Activated T-helper 1 cell treated with anti-CD3 and anti-CD28 coated beads, Interleukin-12 subunit alpha, Interleukin-12 subunit beta, Interleukin-2, Interleukin-4 antibody, amounts not matched to agents 30 ng/mL and 10 ng/mL and 1 ng/mL, durations not matched to agents 14 hours and 24 hours and 36 hours (primary cell): ENCODE measurements around the gene ACVR1. TPM values are rescaled to one million over a fixed set of nuclear protein-coding genes. Genes with fewer than 3 reads are reported as not detected.

Source experiments
- DNase-seq: peaks from one replicate; pipeline ENCODE4 v3.0.0; 2021; ENCODE audit warnings: low spot score
- H3K27ac Mint-ChIP-seq: one replicate; pipeline ENCODE4 v1.8.0; 2021; ENCODE audit warnings: mild to moderate bottlenecking, mixed read lengths
- H3K27me3 Mint-ChIP-seq: one replicate; pipeline ENCODE4 v1.8.0; 2022; ENCODE audit warnings: mild to moderate bottlenecking, moderate library complexity, mixed read lengths; ENCODE audit not compliant: insufficient read depth
- H3K36me3 Mint-ChIP-seq: one replicate; pipeline ENCODE4 v1.8.0; 2021; ENCODE audit warnings: low read depth, mixed read lengths
- H3K4me1 Mint-ChIP-seq: one replicate; pipeline ENCODE4 v1.8.0; 2021; ENCODE audit warnings: low read depth, mixed read lengths
- H3K4me3 Mint-ChIP-seq: one replicate; pipeline ENCODE4 v1.8.0; 2021; ENCODE audit warnings: mild to moderate bottlenecking, moderate library complexity, mixed read lengths
- H3K9me3 Mint-ChIP-seq: one replicate; pipeline ENCODE4 v1.8.0; 2021; ENCODE audit warnings: mixed read lengths
- intact Hi-C: fragments of 100-400 bp; cut with micrococcal nuclease; formaldehyde crosslinking; loops from one replicate; pipeline ENCODE4 v1.15.1; 2024
- total RNA-seq: library from RNA; stranded (reverse); gene quantifications from 2 replicates; pipeline ENCODE4 v1.2.3, GENCODE V29; 2022

ACVR1 gene
- total RNA-seq, 1 donor from 2014 or later: 44.0 TPM

DNA sequence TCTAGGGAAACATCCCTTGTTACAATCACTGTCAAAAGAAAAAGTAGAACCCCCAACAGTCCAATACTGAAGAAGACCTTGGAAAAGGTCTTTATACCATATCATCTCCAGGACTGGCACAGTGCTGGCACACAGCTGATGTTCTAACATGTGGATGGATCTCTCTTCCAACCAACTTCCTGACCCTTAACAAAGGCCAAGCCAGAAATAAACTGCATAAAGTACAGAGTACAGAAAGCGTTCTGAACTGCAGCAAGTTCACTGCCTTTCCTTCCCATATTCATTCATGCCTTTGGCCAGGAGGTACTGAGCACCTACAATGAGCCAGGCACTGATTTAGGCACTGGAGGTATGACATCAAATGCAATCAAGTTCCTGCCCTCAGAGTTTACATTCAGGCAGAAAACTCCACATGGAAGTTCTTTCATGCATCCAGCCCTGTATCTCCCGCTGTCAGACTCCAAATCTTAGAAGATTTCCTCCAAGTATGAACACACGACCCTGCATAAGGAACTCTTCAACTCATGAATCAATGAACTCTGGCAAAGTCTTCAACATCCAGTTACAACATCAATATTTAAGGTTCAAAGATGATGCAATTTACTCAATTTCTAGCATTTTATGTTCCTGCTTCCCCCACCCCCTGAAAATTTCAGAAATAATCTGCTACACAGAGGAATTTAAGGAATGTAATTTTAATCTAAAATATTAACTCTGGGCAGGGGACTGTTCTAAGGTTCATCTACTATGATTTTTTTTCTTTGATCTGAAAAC is 33.8 kb downstream of the ACVR1 start:
- H3K4me1 Mint-ChIP-seq: peaks cover 57% of the 10 kb centered on the region
- H3K27ac Mint-ChIP-seq: no peak overlapping the region
- H3K9me3 Mint-ChIP-seq: no peaks in the 10 kb centered on the region
- no peaks in the 10 kb centered on the region for H3K27me3 Mint-ChIP-seq
- DNase-seq: no peak
- no peak overlapping the region for H3K4me3 Mint-ChIP-seq
- H3K36me3 Mint-ChIP-seq: peaks cover 43% of the 10 kb centered on the region
- intact Hi-C loops: no loop called here

DNA sequence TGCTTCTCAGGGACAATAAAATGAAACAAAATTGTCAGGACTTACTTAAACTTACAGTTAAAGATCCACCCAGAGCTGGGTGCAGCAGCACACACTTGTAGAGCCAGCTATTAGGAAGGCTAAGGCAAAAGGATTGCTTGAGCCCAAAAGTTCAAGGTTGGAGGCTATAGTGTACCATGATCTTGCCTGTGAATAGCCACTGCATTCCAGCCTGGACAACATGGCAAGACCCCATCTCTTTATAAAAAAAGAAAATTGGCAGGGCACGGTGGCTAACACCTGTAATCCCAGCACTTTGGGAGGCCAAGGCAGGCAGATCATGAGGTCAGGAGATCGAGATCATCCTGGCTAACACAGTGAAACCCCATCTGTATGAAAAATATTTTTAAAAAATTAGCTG is 34.6 kb downstream of the ACVR1 start:
- DNase-seq: no peak
- peaks cover 58% of the 10 kb centered on the region for H3K4me1 Mint-ChIP-seq

DNA sequence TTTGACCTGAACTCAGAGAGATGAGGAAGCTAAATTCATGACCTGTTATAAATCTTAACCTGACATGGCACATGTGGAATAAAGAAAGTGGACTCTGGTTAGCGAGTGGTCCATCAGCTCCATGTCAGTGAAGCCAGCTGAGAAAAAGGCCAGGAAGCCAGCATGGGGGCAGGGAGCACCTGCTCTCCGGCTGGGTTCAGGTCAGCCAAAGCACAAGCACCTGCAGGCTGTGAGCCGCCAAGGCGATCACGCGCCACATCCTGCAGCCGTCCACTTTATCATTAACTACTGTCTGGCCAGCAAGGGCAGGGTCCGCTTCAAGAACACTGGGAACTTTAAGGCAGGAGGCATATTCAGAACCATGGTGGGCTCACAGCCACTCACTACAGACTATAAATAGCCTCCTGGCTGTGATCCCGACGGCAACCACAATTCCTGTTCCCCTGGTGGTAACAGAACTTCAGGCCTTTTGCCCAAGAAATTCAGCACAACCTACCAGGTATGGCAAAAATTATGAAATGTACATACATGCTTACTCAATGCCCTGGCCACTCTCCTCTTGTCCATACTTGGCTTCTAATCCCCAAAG is 35.5 kb downstream of the ACVR1 start:
- Mint-ChIP-seq H3K27ac (no peak overlapping the region), H3K36me3 (peaks cover 43% of the 10 kb centered on the region), H3K9me3 (no peaks in the 10 kb centered on the region), H3K4me3 (no peak overlapping the region), H3K27me3 (no peaks in the 10 kb centered on the region), H3K4me1 (peaks cover 59% of the 10 kb centered on the region)
- intact Hi-C loops: no loop called here
- no peak for DNase-seq

More for the DNA sequence above, 34.6 kb downstream of the ACVR1 start:
- Mint-ChIP-seq H3K4me3 (no peak overlapping the region), H3K36me3 (peaks cover 43% of the 10 kb centered on the region), H3K9me3 (no peaks in the 10 kb centered on the region), H3K27me3 (no peaks in the 10 kb centered on the region), H3K27ac (no peak overlapping the region)
- intact Hi-C loops: no loop called here

DNA sequence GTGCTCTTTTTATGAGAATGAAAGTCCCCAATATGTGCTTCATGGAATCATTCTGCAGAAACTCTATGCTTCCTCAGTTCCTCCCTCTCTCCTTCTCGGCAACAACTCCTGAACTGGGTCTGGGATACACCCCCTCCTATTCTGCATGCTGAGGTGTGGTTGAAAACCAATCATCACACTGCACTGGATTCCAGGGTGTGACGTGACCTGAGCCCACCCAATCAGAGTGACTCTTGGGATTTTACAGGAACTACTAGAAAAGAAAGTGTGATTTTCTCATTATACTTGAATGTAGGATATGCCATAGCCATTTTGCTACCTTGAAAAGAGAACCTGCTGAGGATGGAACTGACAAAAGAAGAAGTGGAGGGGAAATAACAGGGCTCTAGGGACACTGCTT is 36.3 kb downstream of the ACVR1 start:
- Mint-ChIP-seq H3K27ac (peak overlapping the region; percentile 45), H3K9me3 (no peaks in the 10 kb centered on the region), H3K4me1 (peaks cover 61% of the 10 kb centered on the region), H3K36me3 (peaks cover 39% of the 10 kb centered on the region), H3K27me3 (no peaks in the 10 kb centered on the region), H3K4me3 (no peak overlapping the region)
- DNase-seq: no peak
- intact Hi-C loops: loop anchor here (2.0 to 5.0 kb wide), 5 partner anchors 15 to 59 kb away; no protein-coding TSS in a partner anchor

DNA sequence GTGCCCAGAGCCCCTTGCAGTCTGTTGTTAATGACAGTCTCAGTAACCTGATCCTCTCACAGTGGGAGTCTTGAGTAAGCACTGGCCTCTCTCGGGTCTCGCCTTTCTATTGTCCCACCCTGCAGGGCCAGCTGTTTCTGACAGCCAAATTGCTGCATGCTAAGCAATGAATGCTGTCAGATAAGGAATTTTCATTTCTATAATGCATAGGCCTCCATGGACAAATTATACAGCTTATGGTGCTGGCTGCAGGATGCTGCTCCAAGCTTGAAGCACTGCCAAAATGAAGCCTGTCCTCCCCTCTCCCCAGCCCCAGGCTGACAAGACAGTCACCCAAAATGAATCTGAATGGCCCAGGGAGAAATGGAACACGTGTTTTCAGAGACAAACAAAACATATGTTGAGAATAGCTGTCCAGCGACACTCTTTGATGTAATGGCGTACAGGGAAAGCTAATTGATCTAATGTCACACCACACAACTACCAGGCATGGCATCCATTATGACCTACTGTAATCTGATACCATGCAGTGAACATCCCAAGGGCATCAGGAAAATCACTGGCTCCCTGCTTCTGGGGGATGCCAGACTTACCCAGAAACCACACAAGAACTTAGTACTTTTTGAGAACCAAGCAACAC is 36.8 kb downstream of the ACVR1 start:
- Mint-ChIP-seq H3K4me1 (peaks cover 63% of the 10 kb centered on the region), H3K9me3 (no peaks in the 10 kb centered on the region), H3K27me3 (no peaks in the 10 kb centered on the region), H3K27ac (peak overlapping the region; percentile 45), H3K4me3 (no peak overlapping the region), H3K36me3 (peaks cover 41% of the 10 kb centered on the region)
- intact Hi-C loops: loop anchor here (2.0 to 5.0 kb wide), 5 partner anchors 14 to 60 kb away; no protein-coding TSS in a partner anchor
- no peak for DNase-seq

DNA sequence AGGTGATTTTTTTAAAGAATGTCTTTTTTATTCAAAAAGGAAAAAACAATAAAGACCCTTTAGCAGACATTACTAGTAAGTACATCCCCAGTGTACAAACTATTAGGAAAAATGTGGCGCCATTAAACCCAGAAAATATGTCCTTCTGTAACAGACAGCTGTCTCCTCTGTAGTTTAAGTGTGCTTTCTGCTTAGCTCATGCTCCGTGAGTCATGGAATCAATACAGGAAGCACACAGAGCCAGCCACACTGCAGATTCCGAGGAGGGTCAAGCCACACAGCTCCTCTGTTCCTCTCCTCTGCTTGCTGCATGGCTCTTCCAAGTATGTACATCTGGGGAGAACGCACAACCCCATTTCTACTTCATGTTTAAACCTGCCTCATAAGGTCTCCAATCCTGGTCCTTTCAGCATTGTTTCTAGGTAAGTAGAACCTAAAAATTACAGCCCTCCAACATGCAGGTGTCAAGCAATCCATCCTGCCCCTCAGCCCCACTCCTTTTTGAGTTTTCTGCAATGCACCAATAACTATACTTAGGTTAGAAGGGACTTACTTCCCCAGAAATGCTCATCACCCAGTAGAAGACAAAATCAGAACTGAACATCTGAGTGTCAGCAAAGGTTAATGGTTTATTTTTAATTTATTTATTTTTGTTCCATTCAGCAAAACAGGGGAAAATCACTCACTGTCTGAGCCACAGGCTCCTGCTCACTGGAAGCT is 37.5 kb downstream of the ACVR1 start:
- H3K4me3 Mint-ChIP-seq: peak overlapping the region; percentile 27
- intact Hi-C loops: loop anchor here (1.0 to 5.0 kb wide), 6 partner anchors 14 to 60 kb away; partner anchors contain the start of gene ACVR1

DNA sequence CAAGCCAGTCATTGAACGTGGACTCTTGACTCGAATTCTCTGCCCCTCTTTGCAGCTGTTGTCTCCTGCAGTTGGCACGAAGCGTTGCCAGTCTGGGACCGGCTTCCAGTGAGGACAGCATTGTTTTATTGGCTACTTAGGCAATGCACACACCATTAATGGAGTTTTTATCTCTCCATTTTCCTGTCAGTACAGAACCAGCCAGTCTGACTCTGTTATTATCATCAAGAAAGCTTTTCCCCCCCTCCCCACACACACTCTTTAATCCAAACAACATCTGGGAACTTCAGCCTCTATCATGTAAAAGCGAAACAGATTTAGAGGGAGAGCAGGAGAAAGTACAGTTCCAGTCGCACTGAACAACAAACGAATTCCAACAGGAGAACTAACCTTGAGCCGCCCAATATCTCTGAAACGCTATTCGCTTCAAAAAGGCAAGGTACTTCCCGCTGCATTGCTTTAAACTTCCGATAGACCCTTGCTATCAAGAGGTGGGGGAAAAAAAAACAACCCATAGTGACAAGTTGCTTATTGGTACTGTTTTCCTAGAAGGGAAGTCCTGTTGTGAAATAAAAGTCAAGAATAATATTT is 38.2 kb downstream of the ACVR1 start:
- Mint-ChIP-seq H3K27me3 (no peaks in the 10 kb centered on the region), H3K27ac (peak overlapping the region; percentile 78), H3K9me3 (no peaks in the 10 kb centered on the region), H3K36me3 (peaks cover 34% of the 10 kb centered on the region), H3K4me3 (peak overlapping the region; percentile 27), H3K4me1 (peaks cover 60% of the 10 kb centered on the region)
- DNase-seq: no peak
- intact Hi-C loops: loop anchor here (1.0 to 5.0 kb wide), 6 partner anchors 13 to 61 kb away; partner anchors contain the start of gene ACVR1

More for the DNA sequence above, 37.5 kb downstream of the ACVR1 start:
- Mint-ChIP-seq H3K27me3 (no peaks in the 10 kb centered on the region), H3K9me3 (no peaks in the 10 kb centered on the region), H3K36me3 (peaks cover 37% of the 10 kb centered on the region), H3K27ac (peak overlapping the region; percentile 78), H3K4me1 (peaks cover 60% of the 10 kb centered on the region)
- DNase-seq: peak; percentile 11

DNA sequence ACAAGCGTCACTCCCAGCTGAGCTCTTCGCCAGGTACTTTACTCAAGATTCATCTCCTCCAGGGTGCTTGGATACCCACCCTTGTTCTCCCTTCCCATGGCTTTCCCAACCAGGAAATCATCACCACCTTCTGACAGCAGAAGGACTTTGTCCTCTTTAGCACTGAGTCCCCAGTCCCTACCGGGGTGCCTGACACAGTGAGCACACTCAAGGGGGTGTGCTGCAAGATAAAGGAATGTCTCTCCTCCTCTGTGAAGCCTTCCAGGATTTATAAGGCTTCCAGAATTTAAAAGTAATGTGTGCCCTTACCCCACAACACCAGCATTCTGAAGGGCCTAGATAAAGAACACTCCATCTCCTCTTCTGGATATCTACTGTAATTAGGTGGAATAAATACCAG is 39.6 kb downstream of the ACVR1 start:
- peaks cover 74% of the 10 kb centered on the region for H3K4me1 Mint-ChIP-seq
- H3K9me3 Mint-ChIP-seq: no peaks in the 10 kb centered on the region
- peaks cover 29% of the 10 kb centered on the region for H3K36me3 Mint-ChIP-seq
- no peak for DNase-seq
- H3K27ac Mint-ChIP-seq: no peak overlapping the region
- intact Hi-C loops: loop anchor here (5.0 kb wide), 1 partner anchor 34 kb away; no protein-coding TSS in a partner anchor
- H3K27me3 Mint-ChIP-seq: no peaks in the 10 kb centered on the region
- no peak overlapping the region for H3K4me3 Mint-ChIP-seq

DNA sequence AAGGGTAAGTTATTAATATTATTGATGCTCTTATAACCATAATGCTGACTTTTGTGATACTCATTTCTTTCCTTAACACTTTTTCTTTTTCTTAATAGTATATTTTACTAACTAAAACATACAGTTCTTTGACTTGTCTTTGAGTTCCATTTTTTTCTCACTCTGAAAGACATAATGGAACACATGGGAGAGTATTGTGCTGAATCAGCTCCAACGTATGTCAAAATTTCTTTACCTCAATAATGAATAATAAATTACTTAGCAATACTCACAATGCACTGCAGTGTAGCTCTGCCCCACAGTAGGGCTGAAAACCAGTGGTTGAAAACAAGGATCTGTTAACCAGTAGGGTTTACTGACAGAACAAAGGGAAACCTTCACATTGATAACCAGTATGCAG is 40.7 kb downstream of the ACVR1 start:
- H3K4me3 Mint-ChIP-seq: no peak overlapping the region
- no peaks in the 10 kb centered on the region for H3K27me3 Mint-ChIP-seq
- H3K4me1 Mint-ChIP-seq: peaks cover 83% of the 10 kb centered on the region
- intact Hi-C loops: loop anchor here (5.0 kb wide), 1 partner anchor 33 kb away; no protein-coding TSS in a partner anchor
- H3K9me3 Mint-ChIP-seq: no peaks in the 10 kb centered on the region
- peaks cover 36% of the 10 kb centered on the region for H3K36me3 Mint-ChIP-seq
- DNase-seq: no peak
- H3K27ac Mint-ChIP-seq: no peak overlapping the region

DNA sequence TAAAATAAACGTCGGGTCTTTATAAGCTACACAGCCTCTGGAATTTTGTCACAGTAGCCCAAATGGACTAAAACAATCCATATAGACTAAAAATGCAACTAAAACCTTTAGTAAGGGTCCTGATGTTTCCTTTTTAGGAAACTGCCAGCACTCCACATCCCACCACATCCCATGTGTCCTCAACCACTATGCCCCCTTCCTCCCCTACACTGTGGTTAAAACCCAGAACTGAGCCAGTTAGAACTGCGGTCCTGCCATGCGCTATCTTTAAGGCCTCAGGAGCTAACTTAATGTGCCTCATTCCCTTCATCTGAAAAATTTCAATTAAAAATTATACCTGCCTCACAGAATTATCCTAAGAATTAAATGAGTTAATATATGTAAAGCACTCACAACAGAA is 41.1 kb downstream of the ACVR1 start:
- Mint-ChIP-seq H3K4me1 (peaks cover 81% of the 10 kb centered on the region), H3K27me3 (no peaks in the 10 kb centered on the region), H3K4me3 (no peak overlapping the region), H3K9me3 (no peaks in the 10 kb centered on the region), H3K36me3 (peaks cover 32% of the 10 kb centered on the region), H3K27ac (no peak overlapping the region)
- DNase-seq: no peak
- intact Hi-C loops: loop anchor here (5.0 kb wide), 1 partner anchor 33 kb away; no protein-coding TSS in a partner anchor

DNA sequence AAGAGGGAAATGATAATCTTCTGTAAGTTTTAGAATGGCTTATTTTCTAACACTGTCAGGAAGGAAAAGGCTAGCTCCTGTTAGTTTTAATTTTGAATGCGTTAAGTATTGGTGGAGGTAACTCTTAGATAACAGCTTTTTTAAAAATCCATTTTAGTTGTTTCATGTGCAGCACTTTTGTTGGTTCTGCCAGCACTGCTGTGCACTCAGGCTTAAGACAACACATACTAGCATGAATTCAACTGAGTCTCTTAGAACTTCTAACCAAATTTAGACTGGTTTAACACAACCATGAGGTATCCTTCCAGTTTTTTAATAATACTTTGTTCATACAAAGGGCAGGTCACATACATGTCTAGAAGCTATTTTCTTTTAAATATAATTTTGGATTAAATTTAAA is 42.4 kb downstream of the ACVR1 start:
- Mint-ChIP-seq H3K4me1 (peaks cover 77% of the 10 kb centered on the region), H3K4me3 (no peak overlapping the region), H3K27me3 (no peaks in the 10 kb centered on the region), H3K9me3 (no peaks in the 10 kb centered on the region), H3K27ac (no peak overlapping the region), H3K36me3 (peaks cover 36% of the 10 kb centered on the region)
- DNase-seq: no peak
- intact Hi-C loops: no loop called here
